Keratinocyte (primary cell): ENCODE results near the gene ELMOD1. TPM values are rescaled to one million over a fixed set of nuclear protein-coding genes. Genes with fewer than 3 reads are reported as not detected.

Source experiments
- DNase-seq: peaks from one replicate; pipeline ENCODE4 v3.0.0-alpha.2; 2011; ENCODE audit warnings: low read depth, missing footprints, low spot score
- FAIRE-seq: peaks from 2 replicates; lab custom pipeline; 2011; peaks lifted over from hg19 to GRCh38; lab: Jason Lieb, UNC
- H2AFZ ChIP-seq: 2 replicates; pipeline ENCODE4 v1.6.0; 2012; ENCODE audit warnings: low read length, control low read depth, inconsistent platforms; ENCODE audit not compliant: control insufficient read depth
- H3K27ac ChIP-seq: 2 replicates; pipeline ENCODE4 v1.5.1; 2011; ENCODE audit warnings: low read length; ENCODE audit not compliant: control insufficient read depth, insufficient read depth
- H3K27me3 ChIP-seq: 3 replicates; pipeline ENCODE4 v1.6.0; 2011; ENCODE audit warnings: low read length; ENCODE audit not compliant: control insufficient read depth, insufficient read depth; ENCODE audit errors: extremely low read depth
- H3K36me3 ChIP-seq, 2 experiments: 2 replicates in 1 of 2; 3 replicates in 1 of 2; pipeline ENCODE4 v1.5.1; 2011; ENCODE audit warnings: low read length in 2 of 2, mild to moderate bottlenecking in 1 of 2; ENCODE audit not compliant: control insufficient read depth in 2 of 2, insufficient read depth in 2 of 2; ENCODE audit errors: extremely low read depth in 1 of 2
- H3K4me1 ChIP-seq: 3 replicates; pipeline ENCODE4 v1.5.1; 2011; ENCODE audit warnings: low read length; ENCODE audit not compliant: control insufficient read depth, insufficient read depth; ENCODE audit errors: extremely low read depth
- H3K4me2 ChIP-seq: 3 replicates; pipeline ENCODE4 v1.6.0; 2011; ENCODE audit warnings: low read depth, low read length; ENCODE audit not compliant: control insufficient read depth, insufficient read depth; ENCODE audit errors: extremely low read depth
- H3K4me3 ChIP-seq, 3 experiments: fragments of 200-600 bp in 1 of 3; sonication (generic) in 1 of 3; 2 replicates in 2 of 3; 3 replicates in 1 of 3; pipeline ENCODE4 v1.5.1; 2011 to 2016; ENCODE audit warnings: low read length in 3 of 3, mild to moderate bottlenecking in 3 of 3, control low read depth in 2 of 3, inconsistent platforms in 1 of 3, low read depth in 1 of 3, mixed read lengths in 1 of 3, mixed run types in 1 of 3, moderate library complexity in 1 of 3; ENCODE audit not compliant: control insufficient read depth in 2 of 3, insufficient read depth in 2 of 3; ENCODE audit errors: extremely low read depth in 1 of 3
- H3K79me2 ChIP-seq: 2 replicates; pipeline ENCODE4 v1.6.0; 2012; ENCODE audit warnings: low read length; ENCODE audit not compliant: control insufficient read depth, insufficient read depth
- H3K9ac ChIP-seq: 3 replicates; pipeline ENCODE4 v1.6.0; 2011; ENCODE audit warnings: low read length; ENCODE audit not compliant: control insufficient read depth, insufficient read depth; ENCODE audit errors: extremely low read depth
- H3K9me1 ChIP-seq: 3 replicates; pipeline ENCODE4 v1.6.0; 2011; ENCODE audit warnings: low read length; ENCODE audit not compliant: control insufficient read depth, insufficient read depth; ENCODE audit errors: extremely low read depth
- H3K9me3 ChIP-seq: 2 replicates; pipeline ENCODE4 v1.5.1; 2012; ENCODE audit warnings: low read depth, low read length; ENCODE audit not compliant: control insufficient read depth
- H4K20me1 ChIP-seq: 3 replicates; pipeline ENCODE4 v1.6.0; 2011; ENCODE audit warnings: low read length; ENCODE audit not compliant: control insufficient read depth, insufficient read depth; ENCODE audit errors: extremely low read depth
- EZH2 ChIP-seq: IDR thresholded peaks from one replicate; pipeline ENCODE4 v1.6.1; 2012; ENCODE audit warnings: inconsistent platforms, mild to moderate bottlenecking, low read length, moderate library complexity
- dilution Hi-C: fragments of 300-500 bp; cut with MboI; formaldehyde crosslinking; loops from one replicate; pipeline ENCODE4 v1.7.0; 2020; ENCODE audit warnings: low sequenced_read_pairs; ENCODE audit not compliant: extremely low pct_ligation_motif_present
- polyA plus RNA-seq, 5 experiments: library from polyadenylated mRNA; depleted of rRNA in 3 of 5; stranded (reverse) in 3 of 5; stranded (forward) in 1 of 5; unstranded in 1 of 5; fragments of >200 nt; gene quantifications; 1 replicate in 1 of 5; 2 replicates in 3 of 5; 3 replicates in 1 of 5; pipeline versions ENCODE4 v1.2.1 to v1.2.3, GENCODE V29; 2011 to 2012; ENCODE audit warnings: missing spikeins in 2 of 5, low read depth in 1 of 5, low replicate concordance in 1 of 5
- TF ChIP-seq, protein P1 (sequence below), 3 experiments: IDR thresholded peaks in 1 of 3; conservative IDR thresholded peaks in 1 of 3; optimal IDR thresholded peaks in 1 of 3; 2 replicates in 2 of 3; 3 replicates in 1 of 3; pipeline versions ENCODE3 to v1.5.1; 2011; ENCODE audit warnings: low read length in 3 of 3, mild to moderate bottlenecking in 3 of 3, moderate library complexity in 2 of 3, control low read depth in 1 of 3, inconsistent platforms in 1 of 3; ENCODE audit not compliant: insufficient read depth in 2 of 3; ENCODE audit errors: extremely low read depth in 1 of 3

Gene ELMOD1
- polyA plus RNA-seq, 1 donor (not counting 4 experiments of a cell fraction or from before 2014, with no cell fraction given) = 0.63 TPM

GRCh38 chr11:107655602-107656001 lies 64.7 kb downstream of the ELMOD1 start:
- H3K4me1 ChIP-seq = no peaks in the 10 kb centered on the region
- no peaks in the 10 kb centered on the region for H3K9me3 ChIP-seq
- no peak overlapping the region for H3K4me2 ChIP-seq
- H3K9me1 ChIP-seq = no peaks in the 10 kb centered on the region
- DNase-seq (no peak), FAIRE-seq (no peak)
- dilution Hi-C loops = no loop called here
- H3K27me3 ChIP-seq = no peaks in the 10 kb centered on the region
- TF ChIP-seq, protein P1, sequence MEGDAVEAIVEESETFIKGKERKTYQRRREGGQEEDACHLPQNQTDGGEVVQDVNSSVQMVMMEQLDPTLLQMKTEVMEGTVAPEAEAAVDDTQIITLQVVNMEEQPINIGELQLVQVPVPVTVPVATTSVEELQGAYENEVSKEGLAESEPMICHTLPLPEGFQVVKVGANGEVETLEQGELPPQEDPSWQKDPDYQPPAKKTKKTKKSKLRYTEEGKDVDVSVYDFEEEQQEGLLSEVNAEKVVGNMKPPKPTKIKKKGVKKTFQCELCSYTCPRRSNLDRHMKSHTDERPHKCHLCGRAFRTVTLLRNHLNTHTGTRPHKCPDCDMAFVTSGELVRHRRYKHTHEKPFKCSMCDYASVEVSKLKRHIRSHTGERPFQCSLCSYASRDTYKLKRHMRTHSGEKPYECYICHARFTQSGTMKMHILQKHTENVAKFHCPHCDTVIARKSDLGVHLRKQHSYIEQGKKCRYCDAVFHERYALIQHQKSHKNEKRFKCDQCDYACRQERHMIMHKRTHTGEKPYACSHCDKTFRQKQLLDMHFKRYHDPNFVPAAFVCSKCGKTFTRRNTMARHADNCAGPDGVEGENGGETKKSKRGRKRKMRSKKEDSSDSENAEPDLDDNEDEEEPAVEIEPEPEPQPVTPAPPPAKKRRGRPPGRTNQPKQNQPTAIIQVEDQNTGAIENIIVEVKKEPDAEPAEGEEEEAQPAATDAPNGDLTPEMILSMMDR (optimal IDR thresholded peaks at IDR 0.05 in 1 of 3, IDR thresholded peaks at IDR 0.05 in 1 of 3, conservative IDR thresholded peaks at IDR 0.05 in 1 of 3; ENCODE audit: extremely low read depth in 1 of 3, insufficient read depth in 2 of 3, low read length in 3 of 3) = no peak
- no peak for TF ChIP-seq EZH2
- no peaks in the 10 kb centered on the region for H4K20me1 ChIP-seq
- no peak overlapping the region for H3K27ac ChIP-seq
- H2AFZ ChIP-seq = no peak overlapping the region
- H3K9ac ChIP-seq = no peak overlapping the region
- no peak overlapping the region for H3K4me3 ChIP-seq
- no peaks in the 10 kb centered on the region for H3K36me3 ChIP-seq
- H3K79me2 ChIP-seq = no peaks in the 10 kb centered on the region

GRCh38 chr11:107659310-107659709 lies 68.4 kb downstream of the ELMOD1 start:
- Histone ChIP-seq H3K4me1 (no peaks in the 10 kb centered on the region), H3K36me3 (no peaks in the 10 kb centered on the region), H3K27me3 (no peaks in the 10 kb centered on the region), H4K20me1 (no peaks in the 10 kb centered on the region), H2AFZ (no peak overlapping the region), H3K27ac (no peak overlapping the region), H3K4me3 (no peak overlapping the region), H3K4me2 (no peak overlapping the region), H3K79me2 (no peaks in the 10 kb centered on the region), H3K9me1 (no peaks in the 10 kb centered on the region), H3K9me3 (no peaks in the 10 kb centered on the region), H3K9ac (no peak overlapping the region)
- dilution Hi-C loops = no loop called here
- DNase-seq (no peak), FAIRE-seq (no peak)
- TF ChIP-seq EZH2 = no peak
- TF ChIP-seq, protein P1 (optimal IDR thresholded peaks at IDR 0.05 in 1 of 3, IDR thresholded peaks at IDR 0.05 in 1 of 3, conservative IDR thresholded peaks at IDR 0.05 in 1 of 3; ENCODE audit: extremely low read depth in 1 of 3, insufficient read depth in 2 of 3, low read length in 3 of 3) = no peak
